Measurements from ENCODE around the gene ARFRP1. TPM values are rescaled to one million over a fixed set of nuclear protein-coding genes. Genes with fewer than 3 reads are reported as not detected.

The ARFRP1 gene
- total RNA-seq, 1 donor from 2014 or later, result 46.1 TPM

- TF ChIP-seq CTCF (IDR thresholded peaks at IDR 0.05), result no peak
- Mint-ChIP-seq H3K36me3 (ENCODE audit: unreplicated experiment) (peaks cover 5% of the 10 kb centered on the region), H3K4me1 (ENCODE audit: unreplicated experiment) (peaks cover 28% of the 10 kb centered on the region), H3K9me3 (ENCODE audit: unreplicated experiment) (no peaks in the 10 kb centered on the region), H3K27me3 (ENCODE audit: unreplicated experiment) (no peaks in the 10 kb centered on the region), H3K4me3 (ENCODE audit: unreplicated experiment) (no peak overlapping the region), H3K27ac (ENCODE audit: unreplicated experiment) (peak overlapping the region; percentile 82)
- DNase-seq (ENCODE audit: extremely low spot score, unreplicated experiment), result no peak
Measured at GRCh38 chr20:63700199-63701050, 7.4 kb downstream of the ARFRP1 start.

- Mint-ChIP-seq H3K4me1 (ENCODE audit: unreplicated experiment) (peaks cover 28% of the 10 kb centered on the region), H3K4me3 (ENCODE audit: unreplicated experiment) (no peak overlapping the region), H3K27ac (ENCODE audit: unreplicated experiment) (peak overlapping the region; percentile 82), H3K36me3 (ENCODE audit: unreplicated experiment) (peaks cover under 1% of the 10 kb centered on the region), H3K27me3 (ENCODE audit: unreplicated experiment) (no peaks in the 10 kb centered on the region), H3K9me3 (ENCODE audit: unreplicated experiment) (no peaks in the 10 kb centered on the region)
- DNase-seq (ENCODE audit: extremely low spot score, unreplicated experiment), result no peak
- TF ChIP-seq CTCF (IDR thresholded peaks at IDR 0.05), result no peak
Measured at GRCh38 chr20:63699466-63700198, 8.1 kb downstream of the ARFRP1 start.

- TF ChIP-seq CTCF (IDR thresholded peaks at IDR 0.05), result no peak
- no peaks in the 10 kb centered on the region for H3K27me3 Mint-ChIP-seq (ENCODE audit: unreplicated experiment)
- H3K9me3 Mint-ChIP-seq (ENCODE audit: unreplicated experiment), result no peaks in the 10 kb centered on the region
- H3K27ac Mint-ChIP-seq (ENCODE audit: unreplicated experiment), result peak overlapping the region; percentile 82
- H3K4me1 Mint-ChIP-seq (ENCODE audit: unreplicated experiment), result peaks cover 28% of the 10 kb centered on the region
- H3K36me3 Mint-ChIP-seq (ENCODE audit: unreplicated experiment), result no peaks in the 10 kb centered on the region
- DNase-seq (ENCODE audit: extremely low spot score, unreplicated experiment), result no peak
- no peak overlapping the region for H3K4me3 Mint-ChIP-seq (ENCODE audit: unreplicated experiment)
Measured at GRCh38 chr20:63698739-63699465, 8.9 kb downstream of the ARFRP1 start.

- no peak for TF ChIP-seq CTCF (IDR thresholded peaks at IDR 0.05)
- no peak for DNase-seq (ENCODE audit: extremely low spot score, unreplicated experiment)
- Mint-ChIP-seq H3K4me3 (ENCODE audit: unreplicated experiment) (no peak overlapping the region), H3K4me1 (ENCODE audit: unreplicated experiment) (peaks cover 28% of the 10 kb centered on the region), H3K27ac (ENCODE audit: unreplicated experiment) (no peak overlapping the region), H3K9me3 (ENCODE audit: unreplicated experiment) (no peaks in the 10 kb centered on the region), H3K36me3 (ENCODE audit: unreplicated experiment) (no peaks in the 10 kb centered on the region), H3K27me3 (ENCODE audit: unreplicated experiment) (no peaks in the 10 kb centered on the region)
Measured at GRCh38 chr20:63697868-63698545, 9.8 kb downstream of the ARFRP1 start.

All from osteocyte (in vitro differentiated cells).